Stimulated activated CD8-positive, alpha-beta memory T cell treated with anti-CD3 and anti-CD28 coated beads, Interleukin-15, amount 100 ng/mL, for 48 hours (primary cell): ENCODE measurements around the gene SLC38A4.

Source experiments
- DNase-seq, 2 donors: peaks; one replicate each; pipeline ENCODE4 v3.0.0-alpha.2; 2020; ENCODE audit warnings: low read depth in 2 of 2

SLC38A4 gene

GRCh38 chr12:46814143-46814542 lies 11.7 kb downstream of the SLC38A4 start:
- DNase-seq = no peak

GRCh38 chr12:46811185-46811584 lies 14.6 kb downstream of the SLC38A4 start:
- no peak for DNase-seq

- no peak for DNase-seq
Measured at GRCh38 chr12:46808955-46809697, 16.7 kb downstream of the SLC38A4 start.

GRCh38 chr12:46808317-46808716 lies 17.5 kb downstream of the SLC38A4 start:
- DNase-seq = no peak

- no peak for DNase-seq
Measured at GRCh38 chr12:46804054-46804453, 21.7 kb downstream of the SLC38A4 start.

- no peak for DNase-seq
Measured at GRCh38 chr12:46803517-46803916, 22.3 kb downstream of the SLC38A4 start.

GRCh38 chr12:46801293-46801692 lies 24.5 kb downstream of the SLC38A4 start:
- DNase-seq = no peak

- DNase-seq = no peak
Measured at GRCh38 chr12:46800160-46800559, 25.6 kb downstream of the SLC38A4 start.

- no peak for DNase-seq
Measured at GRCh38 chr12:46798648-46799047, 27.1 kb downstream of the SLC38A4 start.

GRCh38 chr12:46798056-46798455 lies 27.7 kb downstream of the SLC38A4 start:
- no peak for DNase-seq

- no peak for DNase-seq
Measured at GRCh38 chr12:46795988-46796387, 29.8 kb downstream of the SLC38A4 start.

- no peak for DNase-seq
Measured at GRCh38 chr12:46794593-46795190, 31.1 kb downstream of the SLC38A4 start.

- DNase-seq = no peak
Measured at GRCh38 chr12:46792925-46793324, 32.9 kb downstream of the SLC38A4 start.

GRCh38 chr12:46790066-46790465 lies 35.7 kb downstream of the SLC38A4 start:
- DNase-seq = no peak

GRCh38 chr12:46788072-46788887 lies 37.5 kb downstream of the SLC38A4 start:
- DNase-seq = no peak

- DNase-seq = no peak
Measured at GRCh38 chr12:46787496-46788055, 38.2 kb downstream of the SLC38A4 start.

- DNase-seq = no peak
Measured at GRCh38 chr12:46786774-46787173, 39.0 kb downstream of the SLC38A4 start.

- DNase-seq = no peak
Measured at GRCh38 chr12:46785382-46785781, 40.4 kb downstream of the SLC38A4 start.

- no peak for DNase-seq
Measured at GRCh38 chr12:46783871-46784270, 41.9 kb downstream of the SLC38A4 start.

- DNase-seq = no peak
Measured at GRCh38 chr12:46779879-46780278, 45.9 kb downstream of the SLC38A4 start.

- no peak for DNase-seq
Measured at GRCh38 chr12:46779063-46779462, 46.7 kb downstream of the SLC38A4 start.

- no peak for DNase-seq
Measured at GRCh38 chr12:46778415-46778814, 47.4 kb downstream of the SLC38A4 start.
